ENCODE results near the gene POLA1. TPM values are rescaled to one million over a fixed set of nuclear protein-coding genes. Genes with fewer than 3 reads are reported as not detected.

Gene POLA1
- polyA plus RNA-seq (2012; ENCODE audit: insufficient read depth, insufficient read length, low read depth) = 6.1 TPM

GRCh38 chrX:24693453-24694202, at the start of gene POLA1:
Gene POLA1 (plus strand): TSS chrX:24693918. CDS start chrX:24693962, 44 bp downstream.
- peak within 1 kb of the TSS; percentile 85 for H3K4me3 ChIP-seq (ENCODE audit: low read depth, low read length)
- peak; percentile 46 for TF ChIP-seq CTCF (IDR thresholded peaks at IDR 0.05; ENCODE audit: low read depth, low read length)
- peak; percentile 93 for DNase-seq
- no peaks in the 10 kb centered on the region for H3K36me3 ChIP-seq
- H3K27me3 ChIP-seq = no peaks in the 10 kb centered on the region
- H3K9me3 ChIP-seq = no peaks in the 10 kb centered on the region
- H3K4me1 ChIP-seq = no peaks in the 10 kb centered on the region; the same call in 1 of the 2 replicates

- TF ChIP-seq CTCF (IDR thresholded peaks at IDR 0.05; ENCODE audit: low read depth, low read length) = no peak
- no peak for DNase-seq
- no peaks in the 10 kb centered on the region for H3K36me3 ChIP-seq
- no peaks in the 10 kb centered on the region for H3K4me1 ChIP-seq
- H3K9me3 ChIP-seq = no peaks in the 10 kb centered on the region
- H3K27me3 ChIP-seq = no peaks in the 10 kb centered on the region
- no peak overlapping the region for H3K4me3 ChIP-seq (ENCODE audit: low read depth, low read length)
Measured at GRCh38 chrX:24646006-24646405, 47.7 kb upstream of the POLA1 start.

GRCh38 chrX:24646745-24647182, 47.0 kb upstream of the POLA1 start:
- no peaks in the 10 kb centered on the region for H3K27me3 ChIP-seq
- TF ChIP-seq CTCF (IDR thresholded peaks at IDR 0.05; ENCODE audit: low read depth, low read length) = no peak

GRCh38 chrX:24647257-24648058, 46.3 kb upstream of the POLA1 start, which contains the start of gene PCYT1B:
Gene PCYT1B (minus strand): TSS chrX:24647347. CDS start chrX:24647105, 242 bp downstream.
- TF ChIP-seq CTCF (IDR thresholded peaks at IDR 0.05; ENCODE audit: low read depth, low read length) = no peak
- H3K36me3 ChIP-seq = no peaks in the 10 kb centered on the region
- H3K27me3 ChIP-seq = no peaks in the 10 kb centered on the region
- no peaks in the 10 kb centered on the region for H3K4me1 ChIP-seq
- peak within 1 kb of the TSS; percentile 64 for H3K4me3 ChIP-seq (ENCODE audit: low read depth, low read length)
- no peaks in the 10 kb centered on the region for H3K9me3 ChIP-seq
- DNase-seq = peak; percentile 85

More at GRCh38 chrX:24646745-24647182, 47.0 kb upstream of the POLA1 start:
- no peak for DNase-seq
- Histone ChIP-seq H3K36me3 (no peaks in the 10 kb centered on the region), H3K4me3 (ENCODE audit: low read depth, low read length) (peak overlapping the region; percentile 64), H3K4me1 (no peaks in the 10 kb centered on the region), H3K9me3 (no peaks in the 10 kb centered on the region)

- DNase-seq = no peak
- no peak for TF ChIP-seq CTCF (IDR thresholded peaks at IDR 0.05; ENCODE audit: low read depth, low read length)
- Histone ChIP-seq H3K4me3 (ENCODE audit: low read depth, low read length) (no peak overlapping the region), H3K4me1 (no peaks in the 10 kb centered on the region), H3K9me3 (no peaks in the 10 kb centered on the region), H3K36me3 (no peaks in the 10 kb centered on the region), H3K27me3 (no peaks in the 10 kb centered on the region)
Measured at GRCh38 chrX:24648495-24648894, 45.2 kb upstream of the POLA1 start.

Data from BE2C (cell line).